ENCODE results near the gene SPPL2B.
"Not testable (repeated sequence)": the region's sequence is repeated elsewhere in the genome, so short reads cannot be mapped to it uniquely, and the experiment has no call there.

The SPPL2B gene

GRCh38 chr19:2380567-2380966, 52.1 kb downstream of the SPPL2B start:
- no peak for DNase-seq (ENCODE audit: low read depth in 1 of 2, low spot score in 1 of 2)

GRCh38 chr19:2381148-2381820, 52.8 kb downstream of the SPPL2B start:
- no peak for DNase-seq (ENCODE audit: low read depth in 1 of 2, low spot score in 1 of 2)

- no peak for DNase-seq (ENCODE audit: low read depth in 1 of 2, low spot score in 1 of 2)
Observed at GRCh38 chr19:2382530-2383222, 54.2 kb downstream of the SPPL2B start.

- DNase-seq (ENCODE audit: low read depth in 1 of 2, low spot score in 1 of 2), result no peak
Observed at GRCh38 chr19:2385053-2385721, 56.7 kb downstream of the SPPL2B start.

DNA sequence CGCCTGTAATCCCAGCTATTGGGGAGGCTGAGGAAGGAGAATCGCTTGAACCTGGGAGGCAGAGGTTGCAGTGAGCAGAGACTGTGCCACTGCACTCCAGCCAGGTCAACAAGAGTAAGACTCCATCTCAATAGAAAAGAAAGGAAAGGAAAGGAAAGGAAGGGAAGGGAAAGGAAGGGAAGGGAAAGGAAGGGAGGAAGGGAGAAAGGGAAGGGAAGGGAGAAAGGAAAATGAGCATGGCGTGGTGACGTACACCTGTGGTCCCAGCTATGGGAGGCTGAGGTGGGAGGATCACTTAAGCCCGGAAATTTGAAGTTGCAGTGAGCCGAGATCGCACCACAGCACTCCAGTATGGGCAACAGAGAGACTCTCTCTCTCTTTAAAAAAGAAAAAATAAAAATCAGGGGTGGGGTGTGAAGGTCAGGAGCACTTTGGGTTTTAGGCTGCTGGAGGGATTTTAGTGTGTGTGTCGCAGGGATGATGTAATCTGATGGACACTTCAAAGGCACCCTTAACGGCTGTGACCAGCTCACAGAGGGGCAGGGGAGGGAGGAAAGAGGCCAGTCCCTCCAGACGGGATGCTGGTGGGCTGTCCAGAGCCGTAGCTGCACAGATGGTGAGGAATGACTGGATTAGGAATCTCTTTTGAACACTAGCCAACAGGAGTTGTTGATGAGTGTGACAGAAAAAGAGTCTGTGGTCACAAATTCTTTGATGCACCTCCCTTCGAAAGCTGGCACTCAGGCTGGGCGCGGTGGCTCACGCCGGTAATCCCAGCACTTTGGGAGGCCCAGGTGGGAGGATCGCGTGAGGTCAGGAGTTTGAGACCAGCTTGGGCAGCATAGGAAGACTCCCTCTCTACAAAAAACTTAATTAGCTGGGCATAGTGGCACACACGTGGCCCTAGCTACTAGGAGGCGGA, 59.1 kb downstream of the SPPL2B start:
- no peak for DNase-seq (ENCODE audit: low read depth in 1 of 2, low spot score in 1 of 2)

DNA sequence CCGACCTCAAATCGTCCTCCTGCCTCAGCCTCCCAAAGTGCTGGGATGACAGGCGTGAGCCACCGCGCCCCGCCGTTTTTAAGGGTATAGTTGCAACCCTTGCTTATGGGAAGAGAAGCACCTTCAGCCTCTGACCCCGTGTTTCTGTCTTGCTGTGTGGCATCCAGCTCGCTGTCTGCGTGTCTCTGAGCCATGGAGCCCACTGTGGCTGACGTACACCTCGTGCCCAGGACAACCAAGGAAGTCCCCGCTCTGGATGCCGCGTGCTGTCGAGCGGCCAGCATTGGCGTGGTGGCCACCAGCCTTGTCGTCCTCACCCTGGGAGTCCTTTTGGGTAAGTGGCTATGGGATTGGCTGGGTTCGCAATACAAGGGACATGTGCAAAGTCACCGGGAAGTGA, 61.1 kb downstream of the SPPL2B start:
- no peak for DNase-seq (ENCODE audit: low read depth in 1 of 2, low spot score in 1 of 2)

DNA sequence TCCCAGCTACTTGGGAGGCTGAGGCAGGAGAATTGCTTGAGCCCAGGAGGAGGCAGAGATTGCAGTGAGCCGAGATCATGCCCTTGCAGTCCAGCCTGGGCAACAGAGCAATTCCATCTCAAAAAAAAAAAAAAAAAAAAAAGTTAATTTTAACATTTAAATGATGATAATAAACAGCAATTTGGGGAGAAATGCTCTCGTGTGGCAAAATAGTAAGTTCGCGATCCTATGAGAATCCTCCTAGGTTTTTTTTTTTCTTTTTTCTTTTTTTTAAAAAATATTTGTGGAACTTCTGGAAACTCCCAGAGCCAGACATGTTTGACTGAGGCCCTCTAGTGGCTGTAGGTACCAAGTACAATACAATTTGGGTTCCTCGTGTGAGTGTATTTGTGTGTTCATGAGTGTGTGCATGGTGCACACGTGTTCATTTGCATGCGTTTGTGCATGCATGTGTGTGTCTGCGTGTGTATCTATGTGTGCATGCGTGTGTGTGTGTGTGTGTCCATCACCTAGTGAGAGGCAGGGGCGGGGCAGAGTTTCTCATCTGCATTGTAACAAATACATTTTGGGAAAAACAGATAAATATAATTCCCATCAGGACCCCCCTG, 62.7 kb downstream of the SPPL2B start:
- peak in 1 of 2 donors; percentile 49 for DNase-seq (ENCODE audit: low read depth in 1 of 2, low spot score in 1 of 2)

DNA sequence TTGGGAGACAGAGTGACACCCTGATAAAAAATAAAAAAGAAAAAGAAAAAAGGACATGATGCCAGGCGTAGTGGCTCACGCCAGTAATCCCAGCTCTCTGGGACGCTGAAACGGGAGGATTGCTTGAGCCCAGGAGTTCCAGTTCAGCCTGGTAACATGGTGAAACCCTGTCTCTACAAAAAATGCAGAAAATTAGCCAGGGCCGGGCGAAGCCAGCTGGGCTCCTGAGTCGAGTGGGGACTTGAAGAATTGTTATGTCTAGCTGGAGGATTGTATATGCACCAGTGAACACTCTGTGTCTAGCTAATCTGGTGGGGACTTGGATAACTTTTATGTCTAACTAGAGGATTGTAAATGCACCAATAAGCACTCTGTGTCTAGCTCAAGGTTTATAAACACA, 63.9 kb downstream of the SPPL2B start:
- DNase-seq (ENCODE audit: low read depth in 1 of 2, low spot score in 1 of 2), result no peak

- DNase-seq (ENCODE audit: low read depth in 1 of 2, low spot score in 1 of 2), result not testable (repeated sequence)
Observed at GRCh38 chr19:2392899-2393298, 64.4 kb downstream of the SPPL2B start.

DNA sequence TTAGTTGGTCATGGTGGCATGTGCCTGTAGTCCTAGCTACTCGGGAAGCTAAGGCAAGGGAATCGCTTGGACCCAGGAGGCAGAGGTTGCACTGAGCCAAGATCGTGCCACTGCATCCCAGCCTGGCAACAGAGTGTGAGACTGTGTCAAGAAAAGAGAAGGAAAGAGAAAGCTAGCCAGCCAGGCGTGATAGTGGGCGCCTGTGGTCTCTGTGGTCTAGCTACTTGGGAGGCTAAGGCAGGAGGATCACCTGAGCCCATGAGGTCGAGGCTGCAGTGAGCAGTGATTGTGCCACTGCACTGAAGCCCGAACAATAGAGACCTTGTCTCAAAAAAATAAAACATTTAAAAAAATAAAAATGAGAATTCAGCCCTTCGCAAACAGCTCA, 65.6 kb downstream of the SPPL2B start:
- DNase-seq (ENCODE audit: low read depth in 1 of 2, low spot score in 1 of 2), result no peak

DNA sequence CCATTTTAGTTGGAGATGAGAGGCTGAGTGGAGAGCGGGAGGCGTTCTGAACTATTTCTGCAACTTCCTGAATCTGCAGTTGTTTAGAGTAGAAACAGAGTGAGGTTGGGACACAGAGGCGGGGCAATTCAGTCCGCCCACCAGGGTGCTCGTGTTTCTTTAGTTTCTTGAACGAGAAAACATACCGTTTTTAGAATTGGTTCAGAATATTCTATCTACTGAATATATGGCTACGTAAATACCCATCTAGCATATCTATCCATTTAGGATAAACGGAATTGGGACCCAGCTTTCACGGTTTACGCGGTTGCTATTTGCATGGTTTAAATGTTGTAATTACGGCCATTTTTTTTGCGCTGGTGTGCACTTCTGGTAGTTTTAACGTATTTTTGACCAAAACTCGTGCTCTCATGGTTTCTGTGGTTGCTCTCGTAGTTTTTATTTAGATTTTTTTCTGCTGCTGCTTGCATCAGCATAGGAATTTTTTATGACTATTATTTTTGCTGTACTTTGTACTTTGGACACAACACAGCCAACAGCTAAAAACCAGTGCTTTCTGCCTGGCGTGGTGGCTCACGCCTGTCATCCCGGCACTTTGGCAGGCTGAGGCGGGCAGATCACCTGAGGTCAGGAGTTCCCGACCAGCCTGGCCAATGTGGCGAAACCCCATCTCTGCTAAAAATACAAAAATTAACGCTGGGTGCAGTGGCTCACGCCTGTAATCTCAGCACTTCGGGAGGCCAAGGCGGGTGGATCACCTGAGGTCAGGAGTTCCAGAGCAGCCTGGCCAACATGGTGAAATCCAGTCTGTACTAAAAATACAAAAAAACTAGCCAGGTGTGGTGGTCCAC, 66.2 kb downstream of the SPPL2B start:
- DNase-seq (ENCODE audit: low read depth in 1 of 2, low spot score in 1 of 2), result no peak

DNA sequence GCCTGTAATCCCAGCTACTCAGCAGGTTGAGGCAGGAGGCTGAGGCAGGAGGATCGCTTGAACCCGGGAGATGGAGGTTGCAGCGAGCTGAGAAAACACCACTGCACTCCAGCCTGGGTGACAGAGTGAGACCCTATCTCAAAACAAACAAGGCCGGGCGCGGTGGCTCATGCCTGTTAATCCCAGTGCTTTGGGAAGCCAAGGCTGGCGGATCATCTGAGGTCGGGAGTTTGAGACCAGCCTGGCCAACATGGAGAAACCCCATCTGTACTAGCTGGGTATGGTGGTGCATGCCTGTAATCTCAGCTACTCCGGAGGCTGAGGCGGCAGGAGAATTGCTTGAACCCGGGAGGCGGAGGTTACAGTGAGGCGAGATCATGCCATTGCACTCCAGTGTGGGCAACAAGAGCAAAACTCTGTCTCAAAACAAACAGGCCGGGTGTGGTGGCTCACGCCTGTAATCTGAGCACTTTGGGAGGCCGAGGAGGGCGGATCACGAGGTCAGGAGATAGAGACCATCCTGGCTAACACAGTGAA, 66.9 kb downstream of the SPPL2B start:
- DNase-seq (ENCODE audit: low read depth in 1 of 2, low spot score in 1 of 2), result not testable (repeated sequence)

- not testable (repeated sequence) for DNase-seq (ENCODE audit: low read depth in 1 of 2, low spot score in 1 of 2)
Observed at GRCh38 chr19:2397173-2397572, 68.7 kb downstream of the SPPL2B start.

GRCh38 chr19:2398735-2399305, 70.3 kb downstream of the SPPL2B start:
- DNase-seq (ENCODE audit: low read depth in 1 of 2, low spot score in 1 of 2), result no peak

- no peak for DNase-seq (ENCODE audit: low read depth in 1 of 2, low spot score in 1 of 2)
Observed at GRCh38 chr19:2399582-2399981, 71.1 kb downstream of the SPPL2B start.
